ENCODE measurements around the gene RASSF1. TPM values are rescaled to one million over a fixed set of nuclear protein-coding genes. Genes with fewer than 3 reads are reported as not detected.

Gene RASSF1
- total and polyA plus RNA-seq, 2 of the 13 experiments (the other 11 are each of a cell fraction or from before 2014, with no cell fraction given), result 10.2 to 27.5 TPM

DNA sequence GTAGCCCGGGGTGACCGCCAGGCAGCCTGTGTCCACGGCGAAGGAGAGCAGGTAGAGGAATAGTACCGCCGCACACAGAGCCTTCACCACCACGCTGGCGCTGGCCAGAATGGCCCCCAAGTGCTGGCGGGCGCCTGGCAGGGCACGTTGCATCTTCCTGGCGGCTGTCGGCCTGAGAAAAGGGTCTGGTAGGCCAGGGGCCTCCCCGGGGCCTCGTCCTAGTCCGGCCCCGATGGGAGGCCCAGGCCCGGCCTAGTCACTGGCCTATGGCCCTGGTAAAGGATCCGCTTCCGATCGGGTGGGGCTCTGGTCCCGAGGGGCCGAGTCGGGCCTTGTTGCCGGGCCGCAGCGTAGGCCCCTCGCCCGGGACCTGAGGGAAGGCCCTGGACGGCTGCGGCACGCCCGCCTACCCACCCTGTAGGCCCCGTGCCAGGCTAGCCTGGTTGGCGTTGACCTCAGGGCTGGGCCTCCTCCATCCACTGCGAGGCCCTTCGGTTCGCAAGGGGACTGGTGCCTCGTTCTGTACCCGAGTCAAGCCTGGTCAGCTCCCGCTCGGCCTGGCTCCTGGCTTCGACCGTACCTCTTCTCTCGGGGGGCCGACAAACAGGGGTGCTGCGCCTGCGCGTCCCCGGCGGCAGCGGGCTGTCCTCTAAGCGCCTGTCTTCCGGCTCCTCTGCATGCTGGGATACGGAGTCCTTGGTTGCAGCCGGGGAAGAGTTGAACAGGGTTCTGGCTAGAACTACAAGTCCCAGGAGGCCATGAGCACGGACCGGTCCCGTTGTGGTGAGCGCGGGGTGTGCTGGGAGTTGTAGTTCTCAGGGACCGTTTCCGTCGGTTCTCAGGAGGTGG, 18.5 kb upstream of the RASSF1 start, which contains the start of gene TMEM115 (continued):
- TF ChIP-seq ZNF530 (CRISPR knock-in tag; IDR thresholded peaks at IDR 0.05; ENCODE audit: low read depth) (no peak), KAT8 (CRISPR knock-in tag; IDR thresholded peaks at IDR 0.05) (peak; percentile 90), ZNF550 (CRISPR knock-in tag; IDR thresholded peaks at IDR 0.05; ENCODE audit: borderline replicate concordance) (no peak), POLR2AphosphoS5 (IDR thresholded peaks at IDR 0.05; ENCODE audit: low read depth, low read length) (peak; percentile 78), SMARCE1 (IDR thresholded peaks at IDR 0.05; ENCODE audit: borderline replicate concordance) (no peak), ZNF563 (CRISPR knock-in tag; IDR thresholded peaks at IDR 0.05) (peak; percentile 73), ZNF350 (CRISPR knock-in tag; IDR thresholded peaks at IDR 0.05; ENCODE audit: borderline replicate concordance, low read depth) (peak; percentile 57), FOXK1 (CRISPR knock-in tag; IDR thresholded peaks at IDR 0.05; ENCODE audit: borderline replicate concordance, low read depth) (peak; percentile 91; the same call in 1 of the 2 replicates), ZNF777 (CRISPR knock-in tag; IDR thresholded peaks at IDR 0.05) (peak; percentile 91), ZNF326 (CRISPR knock-in tag; IDR thresholded peaks at IDR 0.05; ENCODE audit: borderline replicate concordance) (no peak), ZNF549 (CRISPR knock-in tag; IDR thresholded peaks at IDR 0.05) (no peak), ATM (IDR thresholded peaks at IDR 0.05; ENCODE audit: borderline replicate concordance) (no peak), ZNF746 (CRISPR knock-in tag; IDR thresholded peaks at IDR 0.05) (peak; percentile 22; the same call in 1 of the 2 replicates), ATAD3A (CRISPR knock-in tag; IDR thresholded peaks at IDR 0.05) (no peak)
- TF ChIP-seq, protein P1, sequence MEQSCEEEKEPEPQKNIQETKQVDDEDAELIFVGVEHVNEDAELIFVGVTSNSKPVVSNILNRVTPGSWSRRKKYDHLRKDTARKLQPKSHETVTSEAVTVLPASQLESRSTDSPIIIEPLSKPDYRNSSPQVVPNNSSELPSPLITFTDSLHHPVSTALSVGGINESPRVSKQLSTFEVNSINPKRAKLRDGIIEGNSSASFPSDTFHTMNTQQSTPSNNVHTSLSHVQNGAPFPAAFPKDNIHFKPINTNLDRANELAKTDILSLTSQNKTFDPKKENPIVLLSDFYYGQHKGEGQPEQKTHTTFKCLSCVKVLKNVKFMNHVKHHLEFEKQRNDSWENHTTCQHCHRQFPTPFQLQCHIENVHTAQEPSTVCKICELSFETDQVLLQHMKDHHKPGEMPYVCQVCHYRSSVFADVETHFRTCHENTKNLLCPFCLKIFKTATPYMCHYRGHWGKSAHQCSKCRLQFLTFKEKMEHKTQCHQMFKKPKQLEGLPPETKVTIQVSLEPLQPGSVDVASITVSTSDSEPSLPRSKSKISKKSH (CRISPR knock-in tag; IDR thresholded peaks at IDR 0.05; ENCODE audit: borderline replicate concordance), result peak; percentile 74; the same call in 1 of the 2 replicates
- TF ChIP-seq, protein P2, sequence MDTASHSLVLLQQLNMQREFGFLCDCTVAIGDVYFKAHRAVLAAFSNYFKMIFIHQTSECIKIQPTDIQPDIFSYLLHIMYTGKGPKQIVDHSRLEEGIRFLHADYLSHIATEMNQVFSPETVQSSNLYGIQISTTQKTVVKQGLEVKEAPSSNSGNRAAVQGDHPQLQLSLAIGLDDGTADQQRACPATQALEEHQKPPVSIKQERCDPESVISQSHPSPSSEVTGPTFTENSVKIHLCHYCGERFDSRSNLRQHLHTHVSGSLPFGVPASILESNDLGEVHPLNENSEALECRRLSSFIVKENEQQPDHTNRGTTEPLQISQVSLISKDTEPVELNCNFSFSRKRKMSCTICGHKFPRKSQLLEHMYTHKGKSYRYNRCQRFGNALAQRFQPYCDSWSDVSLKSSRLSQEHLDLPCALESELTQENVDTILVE (CRISPR knock-in tag; IDR thresholded peaks at IDR 0.05), result peak; percentile 88
- TF ChIP-seq, protein P3, sequence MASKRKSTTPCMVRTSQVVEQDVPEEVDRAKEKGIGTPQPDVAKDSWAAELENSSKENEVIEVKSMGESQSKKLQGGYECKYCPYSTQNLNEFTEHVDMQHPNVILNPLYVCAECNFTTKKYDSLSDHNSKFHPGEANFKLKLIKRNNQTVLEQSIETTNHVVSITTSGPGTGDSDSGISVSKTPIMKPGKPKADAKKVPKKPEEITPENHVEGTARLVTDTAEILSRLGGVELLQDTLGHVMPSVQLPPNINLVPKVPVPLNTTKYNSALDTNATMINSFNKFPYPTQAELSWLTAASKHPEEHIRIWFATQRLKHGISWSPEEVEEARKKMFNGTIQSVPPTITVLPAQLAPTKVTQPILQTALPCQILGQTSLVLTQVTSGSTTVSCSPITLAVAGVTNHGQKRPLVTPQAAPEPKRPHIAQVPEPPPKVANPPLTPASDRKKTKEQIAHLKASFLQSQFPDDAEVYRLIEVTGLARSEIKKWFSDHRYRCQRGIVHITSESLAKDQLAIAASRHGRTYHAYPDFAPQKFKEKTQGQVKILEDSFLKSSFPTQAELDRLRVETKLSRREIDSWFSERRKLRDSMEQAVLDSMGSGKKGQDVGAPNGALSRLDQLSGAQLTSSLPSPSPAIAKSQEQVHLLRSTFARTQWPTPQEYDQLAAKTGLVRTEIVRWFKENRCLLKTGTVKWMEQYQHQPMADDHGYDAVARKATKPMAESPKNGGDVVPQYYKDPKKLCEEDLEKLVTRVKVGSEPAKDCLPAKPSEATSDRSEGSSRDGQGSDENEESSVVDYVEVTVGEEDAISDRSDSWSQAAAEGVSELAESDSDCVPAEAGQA (IDR thresholded peaks at IDR 0.05; ENCODE audit: low read depth), result peak; percentile 57; the same call in 1 of the 2 replicates
- TF ChIP-seq, protein P3 (CRISPR knock-in tag; IDR thresholded peaks at IDR 0.05; ENCODE audit: borderline replicate concordance), result no peak
- TF ChIP-seq, protein P4, sequence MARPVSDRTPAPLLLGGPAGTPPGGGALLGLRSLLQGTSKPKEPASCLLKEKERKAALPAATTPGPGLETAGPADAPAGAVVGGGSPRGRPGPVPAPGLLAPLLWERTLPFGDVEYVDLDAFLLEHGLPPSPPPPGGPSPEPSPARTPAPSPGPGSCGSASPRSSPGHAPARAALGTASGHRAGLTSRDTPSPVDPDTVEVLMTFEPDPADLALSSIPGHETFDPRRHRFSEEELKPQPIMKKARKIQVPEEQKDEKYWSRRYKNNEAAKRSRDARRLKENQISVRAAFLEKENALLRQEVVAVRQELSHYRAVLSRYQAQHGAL (CRISPR knock-in tag; IDR thresholded peaks at IDR 0.05; ENCODE audit: not compliant biosample characterization), result peak; percentile 64
